K562 (cell line): ENCODE results near the gene BBX. TPM values are rescaled to one million over a fixed set of nuclear protein-coding genes. Genes with fewer than 3 reads are reported as not detected.

ENCODE experiments used
- ATAC-seq: fragments of 200-7000 bp; cut with Tn5 transposase; 3 replicates; pipeline ENCODE4 v1.9.1; 2020; ENCODE audit warnings: moderate library complexity
- BruUV-seq: library from RNA; stranded (reverse); fragments of 400-500 nt; replicated peaks from 2 replicates; lab custom pipeline; 2021; lab: Mats Ljungman, UMichigan
- CTCF ChIA-PET: fragments of 300-600 bp; formaldehyde crosslinking; extraction: SDS; loops from one replicate; lab custom pipeline; 2021; ENCODE audit warnings: low intra/inter-chr PET ratio; lab: Yijun Ruan, JAX
- POLR2A ChIA-PET: fragments of 300-600, 350-650 bp; sonication (Branson Sonifier 250); formaldehyde crosslinking; extraction: SDS; loops from one replicate; lab custom pipeline; 2021; ENCODE audit warnings: antibody characterized with exemption, inconsistent platforms; lab: Yijun Ruan, JAX
- DNase-seq, 4 experiments: peaks; one replicate each; pipeline versions ENCODE4 v3.0.0 to v3.0.0-alpha.2; 2011 to 2018; ENCODE audit warnings: low spot score in 3 of 4, mixed read lengths in 3 of 4; ENCODE audit errors: extremely low read depth in 1 of 4
- FAIRE-seq: peaks from 2 replicates; lab custom pipeline; 2011; peaks lifted over from hg19 to GRCh38; lab: Jason Lieb, UNC
- H2AFZ ChIP-seq: 2 replicates; pipeline ENCODE4 v1.6.0; 2011; ENCODE audit warnings: low read depth, low read length, control low read depth, inconsistent platforms
- H3K27ac ChIP-seq: fragments of 200-600 bp; 3 replicates; pipeline ENCODE4 v1.8.0; 2011; ENCODE audit warnings: low read depth, mild to moderate bottlenecking, control low read depth, inconsistent platforms, low read length, moderate library complexity, mixed read lengths; ENCODE audit errors: extremely low read depth
- H3K27me3 ChIP-seq, 2 experiments: fragments of 300-600 bp in 1 of 2; 2 replicates in 1 of 2; 3 replicates in 1 of 2; pipeline versions ENCODE4 v1.6.0 to v1.8.0; 2011; ENCODE audit warnings: inconsistent platforms in 2 of 2, low read length in 2 of 2, mild to moderate bottlenecking in 1 of 2, mixed read lengths in 1 of 2, moderate library complexity in 1 of 2; ENCODE audit not compliant: control insufficient read depth in 2 of 2, insufficient read depth in 2 of 2
- H3K36me3 ChIP-seq: fragments of 300-600 bp; 3 replicates; pipeline ENCODE4 v1.8.0; 2011; ENCODE audit warnings: mild to moderate bottlenecking, low read length, inconsistent platforms; ENCODE audit not compliant: control insufficient read depth, insufficient read depth
- H3K4me1 ChIP-seq, 2 experiments: fragments of 200-600 bp in 1 of 2; replicated peaks in 1 of 2; 2 replicates in 1 of 2; 3 replicates in 1 of 2; pipeline versions ENCODE4 v1.5.1 to v1.8.0; 2011; ENCODE audit warnings: inconsistent platforms in 2 of 2, low read length in 2 of 2, mild to moderate bottlenecking in 1 of 2, mixed read lengths in 1 of 2, moderate library complexity in 1 of 2; ENCODE audit not compliant: control insufficient read depth in 2 of 2, insufficient read depth in 2 of 2
- H3K4me2 ChIP-seq: 2 replicates; pipeline ENCODE4 v1.6.1; 2011; ENCODE audit warnings: low read length, control low read depth, inconsistent platforms, mixed read lengths; ENCODE audit not compliant: insufficient read depth
- H3K4me3 ChIP-seq: fragments of 200-600 bp; sonication (generic), shearing (Covaris generic); 2 replicates; pipeline ENCODE4 v1.5.1; 2016; ENCODE audit warnings: control low read depth, inconsistent platforms
- H3K79me2 ChIP-seq: fragments of 200-600 bp; 3 replicates; pipeline ENCODE4 v1.8.0; 2011; ENCODE audit warnings: low read length, inconsistent platforms; ENCODE audit not compliant: control insufficient read depth, insufficient read depth
- H3K9ac ChIP-seq, 2 experiments: 2 replicates each; pipeline versions ENCODE4 v1.6.0 to v1.6.1; 2011; ENCODE audit warnings: low read depth in 2 of 2, low read length in 2 of 2, control low read depth in 1 of 2, inconsistent platforms in 1 of 2, mild to moderate bottlenecking in 1 of 2, mixed read lengths in 1 of 2; ENCODE audit not compliant: insufficient read depth in 1 of 2
- H3K9me1 ChIP-seq: one replicate; pipeline ENCODE4 v1.6.0; 2011; ENCODE audit warnings: inconsistent platforms, mild to moderate bottlenecking, low read length, moderate library complexity; ENCODE audit not compliant: control insufficient read depth, insufficient read depth
- H3K9me3 ChIP-seq: replicated peaks from 2 replicates; pipeline ENCODE4 v1.5.1; 2011; ENCODE audit warnings: low read depth, low read length, inconsistent platforms; ENCODE audit not compliant: control insufficient read depth, insufficient read depth
- H4K20me1 ChIP-seq: replicated peaks from 2 replicates; pipeline ENCODE4 v1.6.1; 2011; ENCODE audit warnings: low read length, inconsistent platforms, mixed read lengths; ENCODE audit not compliant: control insufficient read depth, insufficient read depth
- ARID3B ChIP-seq: fragments of 250-450 bp; sonication (Bioruptor Pico); IDR thresholded peaks from 2 replicates; pipeline ENCODE4 v1.4.0; 2020; ENCODE audit warnings: borderline replicate concordance
- ATF3 ChIP-seq, 2 experiments: fragments of 450-650 bp in 1 of 2; sonication (generic) in 1 of 2; formaldehyde crosslinking in 1 of 2; IDR thresholded peaks in 1 of 2; conservative IDR thresholded peaks in 1 of 2; 2 replicates each; pipeline versions ENCODE4 v1.6.1 to v1.8.1; 2016 to 2023; ENCODE audit warnings: mild to moderate bottlenecking in 2 of 2, moderate library complexity in 2 of 2, inconsistent platforms in 1 of 2, missing genetic modification reagents in 1 of 2
- FOSL1 ChIP-seq: fragments of 200-800 bp; sonication (Bioruptor generic); conservative IDR thresholded peaks from 2 replicates; pipeline ENCODE4 v1.6.1; 2016; ENCODE audit warnings: missing genetic modification characterization, missing compliant biosample characterization
- GABPA ChIP-seq: fragments of 200-800 bp; sonication (Bioruptor generic); conservative IDR thresholded peaks from 2 replicates; pipeline ENCODE4 v1.6.1; 2016; ENCODE audit warnings: low read depth, missing genetic modification characterization, missing compliant biosample characterization
- HDGF ChIP-seq: fragments of 450-650 bp; IDR thresholded peaks from 2 replicates; pipeline ENCODE4 v1.6.1; 2016
- ILK ChIP-seq: fragments of 450-650 bp; IDR thresholded peaks from 2 replicates; pipeline ENCODE4 v1.6.1; 2016; ENCODE audit warnings: missing genetic modification characterization, low read depth, mild to moderate bottlenecking, missing compliant biosample characterization, moderate library complexity, borderline replicate concordance
- JUND ChIP-seq, 2 experiments: IDR thresholded peaks; 2 replicates in 1 of 2; 3 replicates in 1 of 2; pipeline ENCODE4 v1.6.1; 2011; ENCODE audit warnings: borderline replicate concordance in 2 of 2, low read depth in 2 of 2, low read length in 2 of 2, improper control_type of control experiment in 1 of 2, missing biosample characterization in 1 of 2, missing genetic modification characterization in 1 of 2, missing genetic modification reagents in 1 of 2
- SMC3 ChIP-seq: conservative IDR thresholded peaks from 2 replicates; pipeline ENCODE4 v1.6.1; 2011; ENCODE audit warnings: low read depth, low read length, improper control_type of control experiment; ENCODE audit not compliant: insufficient read depth
- ZBTB11 ChIP-seq, 3 experiments: fragments of 200-800 bp in 1 of 3; fragments of 250-450 bp in 1 of 3; fragments of 450-650 bp in 1 of 3; sonication (Bioruptor Pico) in 1 of 3; sonication (Bioruptor generic) in 1 of 3; formaldehyde crosslinking in 1 of 3; IDR thresholded peaks; 2 replicates each; pipeline versions ENCODE4 v1.6.1 to v1.8.0; 2016 to 2022; ENCODE audit warnings: mild to moderate bottlenecking in 2 of 3, missing genetic modification characterization in 2 of 3, missing compliant biosample characterization in 1 of 3, moderate library complexity in 1 of 3
- ZBTB26 ChIP-seq: fragments of 450-650 bp; formaldehyde crosslinking; IDR thresholded peaks from 2 replicates; pipeline ENCODE4 v1.4.0; 2022; ENCODE audit warnings: missing genetic modification characterization
- WGBS: fragments of 100-300 bp; shearing (Covaris generic); methylation state at CpG from one replicate; pipeline ENCODE4 v1.1.6; 2016; ENCODE audit warnings: low coverage, mixed read lengths; ENCODE audit not compliant: insufficient coverage; ENCODE audit errors: missing lambda C conversion rate; 5-methylcytosine and 5-hydroxymethylcytosine counted together
- in situ Hi-C: fragments of 300-500 bp; cut with MboI; formaldehyde crosslinking; loops from 4 replicates; pipeline ENCODE4 v1.15.0; 2018; ENCODE audit warnings: inconsistent platforms, mixed read lengths
- intact Hi-C: fragments of 100-400 bp; cut with micrococcal nuclease; formaldehyde crosslinking; loops from 2 replicates; pipeline ENCODE4 v1.14.2; 2022
- polyA plus RNA-seq, 8 experiments: library from polyadenylated mRNA; depleted of rRNA in 4 of 8; stranded (reverse) in 5 of 8; unstranded in 3 of 8; fragments of >200 nt; fragmentation: Nextera tagmentation in 2 of 8; fragmentation: Illumina TruSeq in 1 of 8; extraction: Ambion mirVana in 2 of 8; extraction: Trizol in 1 of 8; gene quantifications; 2 replicates each; pipeline versions ENCODE4 v1.2.1 to v1.2.3, GENCODE V29; 2011 to 2014; ENCODE audit warnings: inconsistent platforms in 1 of 8, missing spikeins in 1 of 8
- total RNA-seq, 7 experiments: library from RNA; depleted of rRNA in 6 of 7; stranded (reverse); fragments of >200 nt in 6 of 7; fragmentation: Illumina TruSeq in 2 of 7; extraction: Trizol in 2 of 7; gene quantifications; 2 replicates each; pipeline versions ENCODE4 v1.2.1 to v1.2.3, GENCODE V29; 2011 to 2021; ENCODE audit warnings: low replicate concordance in 1 of 7

The BBX gene
- total and polyA plus RNA-seq, 9 of the 15 experiments (the other 6 are each of a cell fraction or from before 2014, with no cell fraction given) = 4.9 to 19.5 (median 11.8) TPM

- TF ChIP-seq ARID3B = no peak
- no peak for TF ChIP-seq HDGF
- TF ChIP-seq ZBTB26 (CRISPR knock-in tag) = no peak
- TF ChIP-seq FOSL1 = no peak
- TF ChIP-seq GABPA (tag) = no peak
Measured at GRCh38 chr3:107679921-107680320, 157.2 kb downstream of the BBX start (continued).

DNA sequence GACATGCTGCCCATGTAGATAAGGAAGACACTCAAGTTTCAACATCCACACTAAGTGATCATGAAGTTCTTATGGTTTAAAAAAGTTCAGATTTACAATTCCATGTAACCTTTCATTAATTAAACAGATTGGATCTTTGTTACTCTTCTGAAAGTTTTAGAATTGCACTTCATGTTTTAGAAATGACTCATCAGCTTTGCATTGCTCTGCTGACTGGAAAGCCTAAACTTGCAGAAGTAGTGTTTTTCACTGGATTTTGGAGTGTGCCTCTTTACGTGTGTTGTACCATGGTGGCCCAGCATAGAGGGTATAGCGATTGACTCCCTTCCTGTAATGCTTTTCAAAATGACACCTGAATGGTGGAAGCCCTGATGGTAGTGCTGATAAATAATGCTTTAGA, 157.9 kb downstream of the BBX start:
- no peak for DNase-seq
- BruUV-seq = no TSS peak

More for the DNA sequence above, 157.9 kb downstream of the BBX start:
- Histone ChIP-seq H3K9me1 (no peaks in the 10 kb centered on the region), H3K36me3 (no peaks in the 10 kb centered on the region), H2AFZ (no peak overlapping the region), H3K4me1 (peaks cover 0 to 7% of the 10 kb centered on the region in 2 experiments; a peak in 1 of 5 replicates), H3K9ac (no peak overlapping the region), H3K4me2 (no peak overlapping the region), H3K27me3 (no peaks in the 10 kb centered on the region), H4K20me1 (no peaks in the 10 kb centered on the region), H3K79me2 (no peaks in the 10 kb centered on the region), H3K27ac (no peak overlapping the region), H3K4me3 (no peak overlapping the region), H3K9me3 (no peaks in the 10 kb centered on the region)
- 51% methylated on average over 2 of the region's 2 CpGs for WGBS
- in situ Hi-C loops (no loop called here), intact Hi-C loops (no loop called here)
- ChIA-PET CTCF (no interaction called here), POLR2A (no interaction called here)
- FAIRE-seq = no peak
- no peak for ATAC-seq
- no peak for TF ChIP-seq SMC3
- no peak for TF ChIP-seq ILK (tag)
- TF ChIP-seq ATF3 (IDR thresholded peaks at IDR 0.05) = peak; percentile 13; the same call in 1 of the 2 replicates
- no peak for TF ChIP-seq ATF3 (CRISPR knock-in tag; conservative IDR thresholded peaks at IDR 0.05)
- no peak for TF ChIP-seq JUND (IDR thresholded peaks at IDR 0.05; ENCODE audit: borderline replicate concordance, low read depth, low read length)
- TF ChIP-seq JUND (tag; IDR thresholded peaks at IDR 0.05; ENCODE audit: borderline replicate concordance, low read depth, low read length) = 0 out of 3 replicates have a peak, but pooled peaks have one; percentile 30
- no peak for TF ChIP-seq ZBTB11 (CRISPR knock-in tag; IDR thresholded peaks at IDR 0.05)
